Heart right ventricle (tissue), 16 donors: ENCODE measurements around the gene LMOD1. TPM values are rescaled to one million over a fixed set of nuclear protein-coding genes. Genes with fewer than 3 reads are reported as not detected.

ENCODE experiments used
- ATAC-seq, 8 donors: fragments of 200-7000 bp; cut with Tn5 transposase; one replicate each; pipeline ENCODE4 v1.9.1; 2020; ENCODE audit warnings: mild to moderate bottlenecking in 8 of 8, moderate library complexity in 8 of 8, moderate number of reproducible peaks in 1 of 8
- DNase-seq, 2 donors: peaks; one replicate each; pipeline ENCODE4 v3.0.0-alpha.2; 2020
- H3K27ac ChIP-seq, 10 donors: fragments of 200-600 bp; sonication (generic) in 2 of 10; one replicate each; pipeline versions ENCODE4 v1.5.0 to v1.8.0; 2020 to 2022; ENCODE audit warnings: mild to moderate bottlenecking in 3 of 10
- H3K27me3 ChIP-seq, 7 donors: fragments of 200-600 bp; one replicate each; pipeline ENCODE4 v1.8.0; 2021 to 2022; ENCODE audit warnings: mild to moderate bottlenecking in 2 of 7
- H3K36me3 ChIP-seq, 9 donors: fragments of 200-600 bp; sonication (generic) in 1 of 9; one replicate each; pipeline versions ENCODE4 v1.5.0 to v1.8.0; 2020 to 2022; ENCODE audit warnings: mild to moderate bottlenecking in 2 of 9
- H3K4me1 ChIP-seq, 9 donors: fragments of 200-600 bp; sonication (generic) in 1 of 9; one replicate each; pipeline versions ENCODE4 v1.5.0 to v1.8.0; 2020 to 2022; ENCODE audit warnings: mild to moderate bottlenecking in 4 of 9
- H3K4me3 ChIP-seq, 10 donors: fragments of 200-600 bp; sonication (generic) in 2 of 10; one replicate each; pipeline versions ENCODE4 v1.5.0 to v1.8.0; 2020 to 2022; ENCODE audit warnings: mild to moderate bottlenecking in 7 of 10, moderate library complexity in 2 of 10
- H3K9me3 ChIP-seq, 11 donors: fragments of 200-600 bp in 10 of 11; sonication (generic) in 2 of 11; one replicate each; pipeline versions ENCODE4 v1.5.0 to v1.8.0; 2013 to 2022; ENCODE audit warnings: mild to moderate bottlenecking in 2 of 11, control low read depth in 1 of 11, moderate library complexity in 1 of 11
- CTCF ChIP-seq, 9 donors: fragments of 200-600 bp; sonication (generic) in 2 of 9; IDR thresholded peaks; one replicate each; pipeline versions ENCODE4 v1.5.0 to v1.8.0; 2021 to 2022; ENCODE audit warnings: antibody characterized with exemption in 9 of 9, mild to moderate bottlenecking in 5 of 9, moderate library complexity in 1 of 9
- WGBS, 2 donors: extraction: QIAGEN DNeasy Blood & Tissue Kit; methylation state at CpG; one replicate each; pipeline ENCODE4 v1.1.7; 2013; ENCODE audit warnings: inconsistent platforms in 1 of 2; 5-methylcytosine and 5-hydroxymethylcytosine counted together
- intact Hi-C, 10 donors: fragments of 100-400 bp; cut with DNase I; formaldehyde crosslinking; loops; one replicate each; pipeline versions ENCODE4 v1.11.1 to v1.14.2; 2022
- polyA plus RNA-seq, 2 donors: library from polyadenylated mRNA; stranded (reverse); fragments of 200-250 nt; gene quantifications; one replicate each; pipeline ENCODE4 v1.2.3, GENCODE V29; 2013
- total RNA-seq, 10 donors: library from RNA; stranded (reverse); fragmentation: NEBNext Ultra II Directional in 3 of 10; extraction: Animal tissue kit (Norgen Biotek cat#: 25700) in 3 of 10; gene quantifications; one replicate each; pipeline versions ENCODE4 v1.2.1 to v1.2.4, GENCODE V29; 2021 to 2023
- donor health status: Arrhythmogenic right ventricular cardiomyopathy.
- donor health status: ischemic (EF 13 %, LVEDD 7.1; RV severe dilation, severe dysfunction).
- donor health status: healthy with polysubstance abuse.
- donor health status: DM: no; HTN: yes; CAD: no.
- donor health status: DM: no; HTN: no; CAD: no.
- donor health status: ischemic (EF 25% LVEDD 6.9; RV normal size, moderate dysfunction).
- donor health status: ischemic (EF 25% LVEDD 5.7; RV mildly dilated, moderate dysfunction).
- donor health status: healthy.
- donor health status: DM: yes; HTN: yes; CAD: no.
- donor health status: Ischemic cardiomyopathy.
- donor health status: ischemic (EF 35%, LVEDD 5.7; RV mildly dilated, moderate dysfunction).
- donor health status: nonischemic (EF 11% LVEDD 7.7; RV severe dilation, severe dysfunction).
- donor health status: DM: yes; HTN: yes; CAD: no.
- donor health status: PGD.
- donor health status: ischemic (EF 29% LVEDD 5.4; RV normal size, mild dysfunction).
- donor health status: nonischemic (EF 23%, LVEDD 6.1; RV moderate dilation, normal function).

LMOD1 gene
- total and polyA plus RNA-seq, 12 donors: 3.6 to 22.7 (median 9.8) TPM

GRCh38 chr1:201939148-201939547, 7.2 kb downstream of the LMOD1 start:
- no peak overlapping the region for H3K4me3 ChIP-seq
- WGBS, 2 donors: 55 to 60% methylated on average over 4 of the region's 4 CpGs
- H3K9me3 ChIP-seq: no peaks in the 10 kb centered on the region
- ATAC-seq: no peak
- H3K27me3 ChIP-seq: peaks cover 0 to 7% (median 0%) of the 10 kb centered on the region in 7 donors
- no peak for DNase-seq
- no peak for TF ChIP-seq CTCF (IDR thresholded peaks at IDR 0.05)
- H3K36me3 ChIP-seq: no peaks in the 10 kb centered on the region
- H3K4me1 ChIP-seq: peaks cover 0 to 46% (median 6%) of the 10 kb centered on the region in 9 donors
- peak overlapping the region in 4 of 10 donors; percentile 17 to 53 (median 49) for H3K27ac ChIP-seq
- intact Hi-C loops: no loop called here

GRCh38 chr1:201938440-201939035, 7.8 kb downstream of the LMOD1 start:
- H3K4me1 ChIP-seq: peaks cover 0 to 41% (median 6%) of the 10 kb centered on the region in 9 donors
- peak in 7 of 8 donors; percentile 30 to 87 (median 46) for ATAC-seq
- no peaks in the 10 kb centered on the region for H3K36me3 ChIP-seq
- DNase-seq: no peak
- 41 to 49% methylated on average over 4 of the region's 4 CpGs for WGBS, 2 donors
- intact Hi-C loops: no loop called here
- no peak overlapping the region for H3K4me3 ChIP-seq
- H3K27ac ChIP-seq: peak overlapping the region in 6 of 10 donors; percentile 17 to 53 (median 45)
- H3K9me3 ChIP-seq: no peaks in the 10 kb centered on the region
- peaks cover 0 to 2% (median 0%) of the 10 kb centered on the region in 7 donors for H3K27me3 ChIP-seq
- TF ChIP-seq CTCF (IDR thresholded peaks at IDR 0.05): no peak

- H3K9me3 ChIP-seq: no peaks in the 10 kb centered on the region
- TF ChIP-seq CTCF (IDR thresholded peaks at IDR 0.05): no peak
- intact Hi-C loops: no loop called here
- peaks cover 0 to 33% (median 6%) of the 10 kb centered on the region in 9 donors for H3K4me1 ChIP-seq
- ATAC-seq (no peak), DNase-seq (no peak)
- no peaks in the 10 kb centered on the region for H3K36me3 ChIP-seq
- WGBS, 2 donors: 72 to 83% methylated on average over 5 of the region's 5 CpGs
- no peak overlapping the region for H3K4me3 ChIP-seq
- no peaks in the 10 kb centered on the region for H3K27me3 ChIP-seq
- H3K27ac ChIP-seq: peak overlapping the region in 3 of 10 donors; percentile 42 to 53 (median 50)
Measured at GRCh38 chr1:201937624-201938213, 8.6 kb downstream of the LMOD1 start.

- Histone ChIP-seq H3K27me3 (no peaks in the 10 kb centered on the region), H3K4me3 (no peak overlapping the region), H3K4me1 (peaks cover 0 to 13% (median 0%) of the 10 kb centered on the region in 9 donors), H3K27ac (no peak overlapping the region), H3K36me3 (no peaks in the 10 kb centered on the region), H3K9me3 (no peaks in the 10 kb centered on the region)
- no peak for TF ChIP-seq CTCF (IDR thresholded peaks at IDR 0.05)
- intact Hi-C loops: no loop called here
- ATAC-seq (no peak), DNase-seq (no peak)
- 61 to 63% methylated on average over 5 of the region's 5 CpGs for WGBS, 2 donors
Measured at GRCh38 chr1:201933840-201934430, 12.4 kb downstream of the LMOD1 start.
